Prostate gland (tissue), 2 donors: ENCODE measurements around the gene HDAC8. TPM values are rescaled to one million over a fixed set of nuclear protein-coding genes. Genes with fewer than 3 reads are reported as not detected.
A peak's percentile ranks its signal among the peaks of the same experiment; 100 is the strongest.

Source experiments
- DNase-seq: peaks from one replicate; pipeline ENCODE4 v3.0.0-alpha.2; 2019; ENCODE audit warnings: low spot score
- H3K27ac ChIP-seq, 2 donors: fragments of 200-600 bp; sonication (generic); 2 replicates each; pipeline ENCODE4 v1.5.1; 2017 to 2019
- H3K27me3 ChIP-seq: fragments of 200-600 bp; sonication (generic); replicated peaks from 2 replicates; pipeline ENCODE4 v1.5.1; 2019; ENCODE audit not compliant: insufficient read depth
- H3K36me3 ChIP-seq, 2 donors: fragments of 200-600 bp; sonication (generic); 1 replicate in 1 of 2; 2 replicates in 1 of 2; pipeline versions ENCODE4 v1.5.1 to v1.8.1; 2017 to 2019
- H3K4me1 ChIP-seq: fragments of 200-600 bp; sonication (generic); replicated peaks from 2 replicates; pipeline ENCODE4 v1.5.1; 2019
- H3K4me3 ChIP-seq, 2 donors: fragments of 200-600 bp; sonication (generic); 2 replicates each; pipeline ENCODE4 v1.5.1; 2017 to 2019
- H3K9me3 ChIP-seq: fragments of 200-600 bp; sonication (generic); 2 replicates; pipeline ENCODE4 v1.5.1; 2017
- POLR2A ChIP-seq: fragments of 450-650 bp; IDR thresholded peaks from one replicate; pipeline ENCODE4 v1.6.1; 2016; ENCODE audit warnings: antibody characterized with exemption, mild to moderate bottlenecking
- POLR2AphosphoS5 ChIP-seq: sonication (generic); formaldehyde crosslinking; IDR thresholded peaks from one replicate; pipeline ENCODE4 v1.6.1; 2017; ENCODE audit warnings: antibody characterized with exemption
- WGBS: methylation state at CpG from one replicate; pipeline ENCODE4 v1.1.5; 2018; 5-methylcytosine and 5-hydroxymethylcytosine counted together
- intact Hi-C: fragments of 100-400 bp; cut with DNase I; formaldehyde crosslinking; loops from one replicate; pipeline ENCODE4 v1.14.2; 2022
- total RNA-seq, 2 donors: library from RNA; depleted of rRNA; stranded (reverse); fragments of >200 nt; gene quantifications; one replicate each; pipeline ENCODE4 v1.1.0, GENCODE V29; 2016
- TF ChIP-seq, protein P1 (sequence below), 4 experiments: fragments of 200-600 bp in 2 of 4; fragments of 450-650 bp in 2 of 4; sonication (generic) in 2 of 4; IDR thresholded peaks; 1 replicate in 3 of 4; 2 replicates in 1 of 4; pipeline ENCODE4 v1.5.1; 2016 to 2019; ENCODE audit warnings: antibody characterized with exemption in 4 of 4, mild to moderate bottlenecking in 2 of 4, moderate library complexity in 2 of 4

HDAC8 gene
- total RNA-seq, 2 donors from 2014 or later = 25.3 to 32.3 TPM

DNA sequence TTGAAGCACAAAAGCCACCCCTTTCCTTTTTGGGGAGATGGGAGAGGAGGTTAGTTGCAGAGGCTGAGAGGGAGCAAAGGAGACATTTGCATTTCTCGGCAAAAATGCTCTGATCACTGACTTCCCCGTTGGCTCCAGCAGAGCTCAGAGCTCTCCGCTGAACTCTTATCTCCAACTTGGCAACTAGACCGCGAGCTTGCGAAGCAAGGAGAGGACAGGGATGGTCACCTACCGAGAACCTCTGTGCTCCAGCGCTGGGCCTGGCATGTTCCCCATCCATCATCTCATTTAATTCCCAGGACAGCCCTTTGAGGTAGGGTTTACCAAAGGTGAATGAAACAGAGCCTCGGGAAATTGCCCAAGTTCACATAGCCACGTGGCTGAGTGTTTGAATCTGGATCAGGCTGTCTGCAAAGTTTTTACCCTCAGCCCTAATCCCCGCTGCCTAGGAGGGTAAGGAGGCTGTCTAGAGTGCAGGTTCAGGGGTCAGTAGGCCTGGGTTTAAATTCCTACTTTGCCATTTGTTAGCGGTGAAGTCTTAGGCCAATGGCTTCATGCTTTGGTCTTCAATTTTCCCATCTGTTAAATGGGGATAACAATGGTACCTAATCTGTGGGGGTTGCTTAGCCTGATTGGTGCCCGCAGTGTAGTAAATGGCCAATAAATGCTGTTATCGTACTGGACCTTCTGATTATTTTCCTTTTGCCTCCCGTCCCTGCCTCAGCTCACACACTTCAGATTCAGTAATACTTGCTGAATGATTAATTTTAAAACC is 263.2 kb downstream of the HDAC8 start:
- intact Hi-C loops = loop anchor here (5.0 kb wide), 1 partner anchor 228 kb away; no protein-coding TSS in a partner anchor
- 24% methylated on average over 11 of the region's 15 CpGs for WGBS
- no peaks in the 10 kb centered on the region for H3K4me1 ChIP-seq

GRCh38 chrX:72308566-72309296 is 263.9 kb downstream of the HDAC8 start:
- H3K4me3 ChIP-seq = peak overlapping the region in 1 of 2 donors; percentile 15
- 4% methylated on average over 15 of the region's 24 CpGs for WGBS
- no peaks in the 10 kb centered on the region for H3K4me1 ChIP-seq
- H3K27me3 ChIP-seq = no peaks in the 10 kb centered on the region
- H3K27ac ChIP-seq = no peak overlapping the region
- TF ChIP-seq, protein P1, sequence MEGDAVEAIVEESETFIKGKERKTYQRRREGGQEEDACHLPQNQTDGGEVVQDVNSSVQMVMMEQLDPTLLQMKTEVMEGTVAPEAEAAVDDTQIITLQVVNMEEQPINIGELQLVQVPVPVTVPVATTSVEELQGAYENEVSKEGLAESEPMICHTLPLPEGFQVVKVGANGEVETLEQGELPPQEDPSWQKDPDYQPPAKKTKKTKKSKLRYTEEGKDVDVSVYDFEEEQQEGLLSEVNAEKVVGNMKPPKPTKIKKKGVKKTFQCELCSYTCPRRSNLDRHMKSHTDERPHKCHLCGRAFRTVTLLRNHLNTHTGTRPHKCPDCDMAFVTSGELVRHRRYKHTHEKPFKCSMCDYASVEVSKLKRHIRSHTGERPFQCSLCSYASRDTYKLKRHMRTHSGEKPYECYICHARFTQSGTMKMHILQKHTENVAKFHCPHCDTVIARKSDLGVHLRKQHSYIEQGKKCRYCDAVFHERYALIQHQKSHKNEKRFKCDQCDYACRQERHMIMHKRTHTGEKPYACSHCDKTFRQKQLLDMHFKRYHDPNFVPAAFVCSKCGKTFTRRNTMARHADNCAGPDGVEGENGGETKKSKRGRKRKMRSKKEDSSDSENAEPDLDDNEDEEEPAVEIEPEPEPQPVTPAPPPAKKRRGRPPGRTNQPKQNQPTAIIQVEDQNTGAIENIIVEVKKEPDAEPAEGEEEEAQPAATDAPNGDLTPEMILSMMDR (IDR thresholded peaks at IDR 0.05) = no peak
- peak; percentile 48 for TF ChIP-seq POLR2AphosphoS5
- DNase-seq = peak; percentile 63
- H3K36me3 ChIP-seq = no peaks in the 10 kb centered on the region
- intact Hi-C loops = loop anchor here (5.0 kb wide), 1 partner anchor 229 kb away; no protein-coding TSS in a partner anchor
- H3K9me3 ChIP-seq = no peaks in the 10 kb centered on the region

More for the DNA sequence above, 263.2 kb downstream of the HDAC8 start:
- TF ChIP-seq POLR2A = no peak
- TF ChIP-seq, protein P1 (IDR thresholded peaks at IDR 0.05) = no peak
- no peak for TF ChIP-seq POLR2AphosphoS5
- Histone ChIP-seq H3K9me3 (no peaks in the 10 kb centered on the region), H3K27ac (no peak overlapping the region), H3K27me3 (no peaks in the 10 kb centered on the region), H3K36me3 (no peaks in the 10 kb centered on the region), H3K4me3 (peak overlapping the region in 1 of 2 donors; percentile 15)
- DNase-seq = no peak

DNA sequence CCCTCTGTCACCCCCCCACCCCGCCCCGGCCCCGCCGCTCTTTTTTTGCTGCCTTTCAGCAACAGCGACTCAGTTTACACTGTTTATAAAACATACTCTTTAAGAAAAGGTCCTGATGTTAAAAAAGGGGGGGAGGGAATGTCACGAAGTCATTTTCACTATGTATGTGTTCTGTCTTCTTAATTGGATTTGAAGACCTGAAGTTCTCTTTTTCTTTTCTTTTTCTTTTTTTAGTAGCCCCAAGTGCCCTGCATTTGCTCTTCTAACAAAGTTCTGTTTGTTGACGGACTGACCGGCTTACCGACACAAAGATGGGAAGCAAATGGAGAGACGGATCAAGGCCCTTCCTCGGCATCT is 264.5 kb downstream of the HDAC8 start:
- WGBS = 4% methylated on average over 11 of the region's 11 CpGs
- Histone ChIP-seq H3K9me3 (no peaks in the 10 kb centered on the region), H3K4me3 (no peak overlapping the region), H3K4me1 (no peaks in the 10 kb centered on the region), H3K36me3 (no peaks in the 10 kb centered on the region), H3K27ac (no peak overlapping the region), H3K27me3 (no peaks in the 10 kb centered on the region)
- TF ChIP-seq, protein P1 (IDR thresholded peaks at IDR 0.05) = no peak
- no peak for TF ChIP-seq POLR2AphosphoS5
- TF ChIP-seq POLR2A = no peak
- no peak for DNase-seq
- intact Hi-C loops = loop anchor here (5.0 kb wide), 1 partner anchor 229 kb away; no protein-coding TSS in a partner anchor

DNA sequence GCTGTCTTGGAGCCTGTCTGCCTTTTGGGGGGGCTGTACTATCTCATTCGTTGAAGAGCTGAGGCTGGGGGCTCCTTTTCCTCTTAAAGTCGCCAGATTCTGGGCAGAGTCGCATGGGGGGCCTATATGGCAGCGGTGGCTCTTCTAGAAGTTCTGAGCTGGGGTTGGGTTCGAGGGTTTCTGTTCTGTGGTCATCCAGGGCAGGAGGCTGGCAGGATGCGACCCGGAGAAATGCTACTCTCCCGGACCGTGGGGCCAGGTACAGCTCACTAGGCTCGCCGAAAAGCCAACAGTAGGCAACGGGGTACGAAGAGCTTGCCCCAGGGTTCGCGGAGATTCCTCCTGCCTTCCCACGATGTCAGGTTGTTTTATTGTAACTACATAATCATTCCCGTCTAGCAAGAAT is 265.0 kb downstream of the HDAC8 start:
- no peaks in the 10 kb centered on the region for H3K9me3 ChIP-seq
- DNase-seq = no peak
- H3K27ac ChIP-seq = no peak overlapping the region
- WGBS = 0% methylated on average over 6 of the region's 17 CpGs
- TF ChIP-seq POLR2A (no peak), POLR2AphosphoS5 (no peak)
- TF ChIP-seq, protein P1 (IDR thresholded peaks at IDR 0.05) = no peak
- intact Hi-C loops = loop anchor here (5.0 kb wide), 1 partner anchor 230 kb away; no protein-coding TSS in a partner anchor
- peak overlapping the region; percentile 32 to 41 for H3K4me3 ChIP-seq
- no peaks in the 10 kb centered on the region for H3K36me3 ChIP-seq
- no peaks in the 10 kb centered on the region for H3K4me1 ChIP-seq
- no peaks in the 10 kb centered on the region for H3K27me3 ChIP-seq
